GM19023 (cell line): Measurements from ENCODE around the gene RIN2.

Experiments used
- ATAC-seq: cut with Tn5 transposase; IDR thresholded peaks from one replicate; pipeline ENCODE4 v1.9.1; 2021; ENCODE audit warnings: mild to moderate bottlenecking, moderate library complexity; ENCODE audit not compliant: unreplicated experiment

Gene RIN2, protein sequence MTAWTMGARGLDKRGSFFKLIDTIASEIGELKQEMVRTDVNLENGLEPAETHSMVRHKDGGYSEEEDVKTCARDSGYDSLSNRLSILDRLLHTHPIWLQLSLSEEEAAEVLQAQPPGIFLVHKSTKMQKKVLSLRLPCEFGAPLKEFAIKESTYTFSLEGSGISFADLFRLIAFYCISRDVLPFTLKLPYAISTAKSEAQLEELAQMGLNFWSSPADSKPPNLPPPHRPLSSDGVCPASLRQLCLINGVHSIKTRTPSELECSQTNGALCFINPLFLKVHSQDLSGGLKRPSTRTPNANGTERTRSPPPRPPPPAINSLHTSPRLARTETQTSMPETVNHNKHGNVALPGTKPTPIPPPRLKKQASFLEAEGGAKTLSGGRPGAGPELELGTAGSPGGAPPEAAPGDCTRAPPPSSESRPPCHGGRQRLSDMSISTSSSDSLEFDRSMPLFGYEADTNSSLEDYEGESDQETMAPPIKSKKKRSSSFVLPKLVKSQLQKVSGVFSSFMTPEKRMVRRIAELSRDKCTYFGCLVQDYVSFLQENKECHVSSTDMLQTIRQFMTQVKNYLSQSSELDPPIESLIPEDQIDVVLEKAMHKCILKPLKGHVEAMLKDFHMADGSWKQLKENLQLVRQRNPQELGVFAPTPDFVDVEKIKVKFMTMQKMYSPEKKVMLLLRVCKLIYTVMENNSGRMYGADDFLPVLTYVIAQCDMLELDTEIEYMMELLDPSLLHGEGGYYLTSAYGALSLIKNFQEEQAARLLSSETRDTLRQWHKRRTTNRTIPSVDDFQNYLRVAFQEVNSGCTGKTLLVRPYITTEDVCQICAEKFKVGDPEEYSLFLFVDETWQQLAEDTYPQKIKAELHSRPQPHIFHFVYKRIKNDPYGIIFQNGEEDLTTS

GRCh38 chr20:19758133-19758500, at the start of gene RIN2:
RIN2 (plus strand) TSS chr20:19758258; CDS start chr20:19889602, 131,344 bp downstream.
- no peak for ATAC-seq

DNA sequence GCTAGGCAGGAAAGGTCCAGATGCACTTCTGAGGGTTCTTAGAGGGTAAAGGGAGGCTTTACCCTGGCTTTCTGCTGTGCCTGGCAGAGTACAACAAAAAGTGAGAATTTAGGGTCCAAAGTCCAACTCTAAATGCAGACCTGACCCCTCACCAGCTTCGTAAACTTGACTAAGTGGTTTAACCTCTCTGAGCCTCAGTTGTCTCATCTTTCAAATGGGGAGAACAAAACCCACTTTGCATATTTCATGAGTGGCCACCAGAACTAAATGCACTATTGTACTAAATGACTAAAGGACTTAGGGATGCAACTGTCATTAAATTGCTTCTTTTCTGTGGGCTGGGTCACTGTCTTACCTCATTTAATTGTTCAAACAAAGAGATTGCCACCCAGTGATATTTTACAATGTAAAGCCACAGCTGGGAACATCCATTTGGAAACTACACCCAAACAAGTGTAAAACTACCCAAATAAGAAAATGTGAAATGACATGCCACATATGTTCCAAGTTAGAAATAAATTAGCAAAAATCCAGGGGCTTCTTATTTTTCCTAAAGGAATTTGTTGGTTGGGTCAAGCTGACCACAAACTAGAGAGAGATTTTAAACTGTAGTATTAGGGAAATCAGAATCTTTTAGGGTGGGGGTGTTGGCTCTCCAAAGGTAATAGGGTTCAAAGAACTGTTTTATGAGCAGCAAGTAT, 48.3 kb upstream of the RIN2 start:
- no peak for ATAC-seq

- no peak for ATAC-seq
Observed at GRCh38 chr20:19710336-19711120, 47.5 kb upstream of the RIN2 start.

DNA sequence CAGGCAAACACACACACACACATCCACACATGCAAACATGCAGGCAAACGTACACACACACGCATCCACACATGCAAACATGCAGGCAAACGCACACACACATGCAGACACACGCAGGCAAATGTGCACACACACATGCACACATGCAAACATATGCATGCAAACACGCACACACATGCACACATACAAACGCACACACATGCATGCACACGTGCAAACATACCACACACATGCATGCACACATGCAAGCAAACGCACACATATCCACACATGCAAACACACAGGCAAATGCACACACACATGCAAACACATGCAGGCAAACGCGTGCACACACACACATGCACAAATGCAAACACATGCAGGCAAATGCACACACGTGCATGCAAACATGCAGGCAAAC, 46.9 kb upstream of the RIN2 start:
- ATAC-seq: no peak

DNA sequence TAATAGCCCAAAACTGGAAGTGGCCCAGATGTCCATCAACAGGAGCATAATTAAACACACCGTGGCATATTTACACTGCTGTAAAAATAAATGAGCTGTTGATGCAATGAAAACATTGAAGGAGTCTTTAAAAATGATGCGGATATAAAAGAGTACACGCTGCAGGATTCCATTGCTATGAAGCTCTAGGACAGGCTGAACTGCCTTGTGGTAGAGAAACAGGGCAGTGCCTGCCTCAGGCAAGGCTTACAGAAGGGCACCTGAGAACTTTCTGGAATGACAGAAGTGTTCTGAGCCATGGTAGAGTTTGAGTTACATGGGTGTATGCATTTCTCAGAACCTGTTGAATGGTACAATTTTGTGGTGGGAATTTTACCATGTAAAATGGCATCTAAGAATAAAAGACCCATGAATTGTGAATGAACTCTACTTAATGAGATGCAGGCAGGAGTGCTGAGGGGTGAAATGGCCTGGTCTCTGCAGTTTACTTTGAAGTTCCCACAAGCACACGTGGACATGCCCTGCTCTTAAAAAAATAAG, 45.3 kb upstream of the RIN2 start:
- ATAC-seq: no peak

DNA sequence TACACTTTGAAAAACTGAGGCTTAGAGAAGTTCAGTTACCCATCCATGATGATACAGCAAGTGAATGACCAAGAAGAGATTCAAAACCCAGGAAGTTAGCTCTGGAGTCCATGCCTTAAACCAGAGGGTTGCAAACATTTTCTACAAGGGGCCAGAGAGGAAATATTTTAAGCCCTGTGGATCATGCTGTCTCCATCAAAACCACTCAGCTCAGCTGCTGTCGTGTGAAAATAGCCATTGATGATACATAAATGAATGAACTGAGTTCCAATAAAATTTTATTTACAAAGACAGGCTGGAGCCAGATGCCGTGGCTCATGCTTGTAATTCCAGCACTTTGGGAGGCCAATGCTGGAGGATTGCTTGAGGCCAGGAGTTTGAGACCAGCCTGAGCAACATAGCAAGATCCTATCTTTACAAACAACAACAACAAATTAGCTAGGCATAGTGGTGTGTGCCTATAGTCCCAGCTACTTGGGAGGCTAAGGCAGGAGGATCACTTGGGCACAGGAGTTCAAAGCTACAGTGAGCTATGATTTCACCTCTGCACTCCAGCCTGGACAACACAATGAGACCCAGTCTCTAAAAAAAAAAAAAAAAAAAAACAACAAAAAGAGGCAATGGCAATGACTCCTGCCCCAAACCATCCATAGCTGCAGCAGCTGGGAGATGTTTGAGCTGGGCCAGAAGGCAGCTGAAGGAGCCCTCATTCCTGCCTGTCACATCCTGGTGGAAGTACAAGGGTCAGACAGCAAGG, 44.1 kb upstream of the RIN2 start:
- no peak for ATAC-seq

GRCh38 chr20:19714579-19714840, 43.5 kb upstream of the RIN2 start:
- ATAC-seq: no peak

DNA sequence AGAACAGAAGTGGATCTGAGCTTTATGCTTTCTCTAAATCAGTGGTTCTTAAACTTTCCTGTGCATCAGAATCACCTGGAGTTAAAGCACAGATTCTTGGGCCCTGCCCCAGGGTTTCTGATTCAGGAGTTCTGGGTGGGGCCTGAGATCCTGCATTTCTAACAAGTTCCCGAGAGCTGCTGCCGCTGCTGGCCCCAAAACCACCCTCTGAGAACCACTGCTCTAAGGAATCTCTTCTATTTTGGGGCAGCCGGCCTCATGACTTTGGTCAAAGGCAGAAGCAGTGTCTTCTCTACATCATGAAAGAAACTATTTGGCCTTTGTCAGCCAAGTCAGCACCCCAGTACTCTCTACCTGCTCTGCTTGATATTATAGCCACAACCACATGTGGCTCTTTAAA, 42.1 kb upstream of the RIN2 start:
- ATAC-seq: no peak

DNA sequence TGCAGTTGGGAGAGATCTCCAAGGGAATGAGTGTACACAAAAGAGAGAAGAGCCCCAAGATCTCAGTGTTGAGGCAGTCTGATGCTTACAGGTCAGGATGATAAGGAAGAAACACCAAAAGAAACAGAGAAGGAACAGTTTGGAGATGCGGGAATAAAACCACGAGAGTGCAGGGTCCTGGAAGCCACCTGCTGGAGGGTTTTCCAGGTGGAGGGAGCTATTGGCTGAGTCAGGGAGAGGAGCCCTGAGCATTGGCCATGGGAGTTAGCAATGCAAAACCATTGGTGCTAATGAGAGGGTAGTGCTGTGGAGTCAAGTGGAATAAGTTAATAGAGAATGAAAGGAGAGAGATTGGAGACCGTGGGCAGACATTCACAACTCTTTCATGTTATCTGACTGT, 39.2 kb upstream of the RIN2 start:
- no peak for ATAC-seq

DNA sequence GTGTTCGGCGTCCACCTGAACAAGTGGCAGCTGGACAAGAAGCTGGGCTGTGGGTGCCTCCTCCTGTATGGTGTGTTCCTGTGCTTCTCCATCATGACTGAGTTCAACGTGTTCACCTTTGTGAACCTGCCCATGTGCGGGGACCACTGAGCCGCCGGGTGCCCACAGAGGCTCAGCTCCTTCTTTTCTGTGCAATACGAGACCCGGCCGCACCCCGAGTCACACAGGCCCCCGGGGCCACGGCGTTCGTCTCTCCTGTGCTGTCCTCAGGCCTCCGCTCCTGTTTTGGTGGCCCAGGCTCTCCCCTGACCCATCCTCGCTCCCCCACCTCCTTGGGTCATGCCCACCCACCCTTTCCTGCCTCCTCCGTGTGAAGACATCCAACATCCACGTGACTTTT, 37.1 kb upstream of the RIN2 start:
- ATAC-seq: no peak

GRCh38 chr20:19723051-19723450, 35.0 kb upstream of the RIN2 start:
- no peak for ATAC-seq

GRCh38 chr20:19723813-19724430, 34.1 kb upstream of the RIN2 start:
- ATAC-seq: no peak

DNA sequence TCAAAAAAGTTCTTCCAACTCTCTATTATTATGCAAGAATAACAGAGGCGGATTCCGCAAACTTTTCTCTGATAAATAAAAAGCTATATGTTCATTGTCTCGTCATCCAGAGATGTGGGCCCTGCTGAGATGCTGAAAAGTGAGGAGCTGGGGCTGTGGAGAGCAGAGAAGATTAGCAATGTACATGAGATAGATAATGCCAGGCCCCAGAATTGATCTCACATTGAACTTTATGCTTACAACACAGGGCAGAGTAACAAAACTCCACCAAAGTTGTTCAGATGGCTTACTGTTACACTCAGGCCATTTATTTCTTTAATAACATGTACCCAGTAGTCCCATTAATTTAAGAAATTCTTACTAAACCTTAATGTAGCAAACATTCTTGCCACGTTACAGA, 32.7 kb upstream of the RIN2 start:
- no peak for ATAC-seq

DNA sequence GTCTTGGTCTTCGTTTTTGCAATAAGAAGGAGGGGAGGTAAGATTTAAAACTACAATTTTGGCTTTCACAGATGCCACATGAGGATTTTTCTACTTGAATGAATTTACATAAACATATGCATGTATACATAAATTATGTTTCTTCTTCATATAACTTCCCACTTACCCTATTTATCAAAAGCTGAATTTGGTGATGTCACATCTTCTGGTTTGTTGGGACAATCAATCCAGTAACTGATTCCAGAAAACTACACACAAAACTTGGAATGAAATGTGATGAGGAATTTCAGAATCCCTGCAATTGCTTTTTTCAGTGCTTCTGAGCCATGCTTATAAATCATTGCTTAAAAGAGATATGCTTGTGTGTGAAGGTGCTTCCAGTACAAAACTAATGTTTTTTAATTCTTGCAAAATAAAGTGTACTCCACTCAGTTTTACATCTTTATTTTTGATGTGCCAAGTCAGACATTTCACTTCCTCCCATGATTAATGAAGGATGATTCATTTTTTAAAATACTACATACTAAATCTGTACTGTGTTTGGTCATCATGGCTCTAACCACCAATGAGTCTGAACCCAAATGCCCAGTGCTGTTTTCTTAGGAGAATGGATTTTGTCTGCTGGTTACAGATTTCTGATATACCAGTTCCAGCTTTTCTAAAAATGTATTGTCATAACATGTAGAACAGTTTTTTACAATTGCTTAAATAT, 32.1 kb upstream of the RIN2 start:
- no peak for ATAC-seq

DNA sequence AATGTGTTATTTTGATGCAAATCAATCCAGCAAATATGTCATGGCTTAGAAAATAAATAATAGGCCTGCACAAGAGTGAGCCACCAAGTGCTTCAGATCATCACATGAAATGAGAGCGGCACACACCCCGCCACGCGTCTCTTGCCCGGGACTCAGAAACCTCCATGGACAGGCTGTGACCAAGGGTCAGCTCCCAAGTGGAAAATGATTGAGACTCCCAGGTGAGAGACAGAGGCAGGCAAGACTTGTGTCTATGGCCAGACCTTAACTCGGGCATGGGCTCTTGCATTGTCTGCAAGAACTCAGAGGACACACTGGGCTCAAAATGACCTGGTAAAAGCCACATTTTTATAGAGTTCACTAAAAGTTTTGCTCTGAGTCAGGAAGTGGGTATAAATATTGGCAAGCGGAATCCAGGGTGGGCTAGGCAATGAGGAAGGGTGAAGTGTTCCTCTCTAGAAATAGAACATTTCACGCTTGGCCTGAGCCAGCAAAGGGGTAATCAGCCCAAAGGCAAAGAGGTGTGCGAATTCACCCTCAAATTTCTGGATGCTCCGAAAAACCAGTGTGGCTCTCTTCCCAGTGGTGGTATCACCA, 30.7 kb upstream of the RIN2 start:
- no peak for ATAC-seq

DNA sequence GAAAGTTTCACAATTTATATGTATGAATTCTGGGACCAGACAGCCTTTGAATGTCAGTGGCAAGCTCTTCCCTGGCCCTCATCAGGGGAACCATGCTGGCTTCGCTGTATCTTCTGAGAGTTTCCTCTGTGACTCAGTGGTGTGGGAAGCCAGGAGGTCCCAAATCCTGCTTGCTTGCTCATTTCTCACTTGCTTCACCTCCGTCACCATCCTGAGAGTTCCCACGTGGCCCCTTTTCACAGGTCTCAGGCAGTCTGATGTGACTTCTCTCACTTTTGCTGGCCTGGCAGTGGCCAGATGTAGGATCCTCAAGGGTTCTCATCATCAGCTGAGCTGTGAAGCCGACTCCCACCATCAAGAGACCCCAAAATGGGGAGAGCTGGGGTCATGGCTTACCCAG, 28.4 kb upstream of the RIN2 start:
- ATAC-seq: no peak

GRCh38 chr20:19730706-19731105, 27.4 kb upstream of the RIN2 start:
- no peak for ATAC-seq

- no peak for ATAC-seq
Observed at GRCh38 chr20:19734811-19735210, 23.2 kb upstream of the RIN2 start.

GRCh38 chr20:19735446-19735845, 22.6 kb upstream of the RIN2 start:
- no peak for ATAC-seq
